H54 (cell line): ENCODE measurements around the gene RND2.
"Not testable (repeated sequence)": the region's sequence is repeated elsewhere in the genome, so short reads cannot be mapped to it uniquely, and the experiment has no call there.

Experiments
- DNase-seq: peaks from one replicate; pipeline ENCODE4 v3.0.0; 2011; ENCODE audit warnings: low spot score, mixed read lengths; ENCODE audit not compliant: insufficient read length
- FAIRE-seq: peaks from 3 replicates; lab custom pipeline; 2011; peaks lifted over from hg19 to GRCh38; lab: Jason Lieb, UNC
- POLR2A ChIP-seq: IDR thresholded peaks from 2 replicates; pipeline ENCODE4 v1.6.1; 2011; ENCODE audit warnings: low read depth, mild to moderate bottlenecking, low read length

RND2 gene

GRCh38 chr17:43027091-43028032 is 2.3 kb downstream of the RND2 start:
- no peak for FAIRE-seq
- DNase-seq: no peak
- no peak for TF ChIP-seq POLR2A

- DNase-seq (no peak), FAIRE-seq (no peak)
- no peak for TF ChIP-seq POLR2A
These were observed 3.3 kb downstream of the RND2 start for GRCh38 chr17:43028221-43028861.

- FAIRE-seq: no peak
- DNase-seq: no peak
- TF ChIP-seq POLR2A: no peak
These were observed 5.2 kb downstream of the RND2 start for GRCh38 chr17:43030137-43030767.

GRCh38 chr17:43031666-43032065 is 6.6 kb downstream of the RND2 start:
- no peak for FAIRE-seq

GRCh38 chr17:43033948-43034881 is 9.2 kb downstream of the RND2 start:
- TF ChIP-seq POLR2A: no peak
- no peak for FAIRE-seq
- no peak for DNase-seq

More at GRCh38 chr17:43031666-43032065, 6.6 kb downstream of the RND2 start:
- no peak for TF ChIP-seq POLR2A
- no peak for DNase-seq

GRCh38 chr17:43034894-43035293 is 9.9 kb downstream of the RND2 start:
- TF ChIP-seq POLR2A: no peak
- FAIRE-seq (no peak), DNase-seq (no peak)

- TF ChIP-seq POLR2A: no peak
- DNase-seq: no peak
- FAIRE-seq: no peak
These were observed 14.6 kb downstream of the RND2 start for GRCh38 chr17:43039646-43040045.

- no peak for FAIRE-seq
- DNase-seq: no peak
- no peak for TF ChIP-seq POLR2A
These were observed 15.6 kb downstream of the RND2 start for GRCh38 chr17:43040655-43041054.

- FAIRE-seq: no peak
- no peak for TF ChIP-seq POLR2A
- DNase-seq: no peak
These were observed 17.1 kb downstream of the RND2 start for GRCh38 chr17:43042025-43042628.

- DNase-seq: no peak
- no peak for TF ChIP-seq POLR2A
- no peak for FAIRE-seq
These were observed 18.3 kb downstream of the RND2 start for GRCh38 chr17:43043307-43043706.

GRCh38 chr17:43044024-43044423 is 19.0 kb downstream of the RND2 start:
- TF ChIP-seq POLR2A: no peak
- no peak for DNase-seq
- no peak for FAIRE-seq

- FAIRE-seq (no peak), DNase-seq (no peak)
- TF ChIP-seq POLR2A: no peak
These were observed 26.9 kb downstream of the RND2 start for GRCh38 chr17:43051969-43052368.

GRCh38 chr17:43053008-43053407 is 28.0 kb downstream of the RND2 start:
- not testable (repeated sequence) for DNase-seq, FAIRE-seq

- DNase-seq (no peak), FAIRE-seq (no peak)
- no peak for TF ChIP-seq POLR2A
These were observed 31.0 kb downstream of the RND2 start for GRCh38 chr17:43056051-43056450.
